Brain pericyte (primary cell): Measurements from ENCODE around the gene JSRP1.

ENCODE experiments used
- DNase-seq: peaks from one replicate; pipeline ENCODE4 v3.0.0-alpha.2; 2012; ENCODE audit warnings: low read depth, low spot score

The JSRP1 gene

DNA sequence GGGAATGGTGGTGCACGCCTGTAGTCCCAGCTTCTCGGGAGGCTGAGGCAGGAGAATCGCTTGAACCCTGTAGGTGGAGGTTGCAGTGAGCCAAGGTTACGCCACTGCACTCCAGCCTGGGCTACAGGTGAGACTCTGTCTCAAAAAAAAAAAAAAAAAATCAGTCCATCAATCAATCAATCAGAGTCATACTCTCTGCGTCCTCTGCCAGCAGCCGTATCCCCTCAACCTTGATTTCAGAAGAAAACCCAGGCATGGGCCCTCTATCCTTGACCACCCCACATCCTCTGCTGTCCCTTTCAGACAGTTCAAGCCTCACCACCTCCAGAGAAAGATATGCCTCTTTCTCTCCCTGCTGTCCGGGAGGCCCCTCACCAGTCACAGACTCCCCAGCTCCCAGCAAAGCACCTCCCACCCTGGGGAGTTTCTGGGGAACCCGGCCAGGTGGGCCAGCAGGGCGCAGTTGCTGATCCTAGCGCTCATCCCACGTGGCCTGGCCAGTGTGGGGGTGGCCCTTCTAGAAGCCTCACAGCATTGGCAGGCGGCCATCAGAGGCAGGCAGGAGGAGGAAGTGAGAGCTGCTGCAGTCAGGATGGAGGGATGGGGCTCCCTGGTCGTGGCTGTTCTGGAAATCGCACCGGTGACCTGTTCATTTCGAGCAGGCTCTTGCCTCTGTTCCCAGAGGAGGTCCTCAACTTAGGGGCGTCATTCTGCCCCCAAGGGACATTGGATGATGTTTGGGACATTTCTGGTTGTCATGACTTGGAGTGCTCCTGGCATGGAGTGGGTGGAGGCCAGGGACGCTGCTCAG is 10.2 kb upstream of the JSRP1 start:
- DNase-seq: no peak

DNA sequence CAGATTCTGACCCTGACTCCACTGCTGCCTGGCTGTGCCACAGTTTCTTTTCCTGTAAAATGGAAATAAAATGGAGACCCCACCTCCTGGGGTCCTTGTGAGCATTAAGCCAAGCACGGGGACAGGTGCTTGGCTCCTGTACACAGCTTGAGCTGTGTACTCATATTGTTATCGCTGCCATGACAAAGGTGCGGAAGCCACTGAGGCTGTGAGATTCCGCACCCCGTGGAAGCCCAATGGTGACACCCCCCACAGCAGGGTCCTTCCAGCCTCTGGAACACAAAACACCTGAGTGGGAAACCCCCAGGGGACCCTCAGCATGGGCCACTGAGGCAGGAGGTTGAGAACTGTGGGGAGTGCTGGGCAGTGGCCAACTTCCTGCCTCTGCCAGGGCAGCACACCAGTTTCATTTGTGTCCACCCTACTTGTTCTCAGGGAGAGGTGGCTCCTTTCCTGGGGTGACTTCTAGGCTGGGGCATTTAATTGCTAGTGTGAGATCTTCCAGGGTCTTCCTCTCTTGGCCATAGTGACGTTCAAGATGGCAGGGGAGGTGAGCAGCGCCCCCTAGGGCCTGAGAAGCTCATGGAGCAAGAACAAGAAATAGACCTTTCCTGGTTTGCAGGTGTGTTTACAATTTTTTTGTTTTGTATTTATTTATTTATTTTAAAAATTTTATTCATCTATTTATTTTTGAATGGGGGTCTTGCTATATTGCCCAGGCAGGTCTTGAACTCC is 5.4 kb upstream of the JSRP1 start:
- DNase-seq: no peak

DNA sequence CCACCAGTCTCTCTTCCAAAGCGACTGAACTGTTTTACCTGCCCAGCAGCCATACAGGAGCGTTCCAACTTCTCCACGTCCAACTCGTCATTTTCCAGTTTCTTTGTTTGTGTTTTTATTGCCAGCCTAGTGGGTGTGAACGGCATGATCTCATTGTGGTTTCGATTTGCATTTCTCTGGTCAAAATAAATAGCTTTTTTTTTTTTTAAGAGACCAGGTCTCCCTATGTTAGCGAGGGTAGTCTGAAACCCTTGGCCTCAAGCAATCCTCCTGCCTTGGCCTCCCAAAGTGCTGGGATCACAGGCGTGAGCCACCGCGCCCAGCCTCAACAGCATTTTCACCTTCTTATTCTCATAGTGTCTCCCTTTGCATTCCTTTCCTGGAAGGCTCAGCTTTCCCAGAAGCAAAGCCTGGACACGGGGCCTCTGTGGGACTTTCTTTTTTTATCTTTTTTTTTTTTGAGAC is 4.2 kb upstream of the JSRP1 start:
- DNase-seq: no peak

DNA sequence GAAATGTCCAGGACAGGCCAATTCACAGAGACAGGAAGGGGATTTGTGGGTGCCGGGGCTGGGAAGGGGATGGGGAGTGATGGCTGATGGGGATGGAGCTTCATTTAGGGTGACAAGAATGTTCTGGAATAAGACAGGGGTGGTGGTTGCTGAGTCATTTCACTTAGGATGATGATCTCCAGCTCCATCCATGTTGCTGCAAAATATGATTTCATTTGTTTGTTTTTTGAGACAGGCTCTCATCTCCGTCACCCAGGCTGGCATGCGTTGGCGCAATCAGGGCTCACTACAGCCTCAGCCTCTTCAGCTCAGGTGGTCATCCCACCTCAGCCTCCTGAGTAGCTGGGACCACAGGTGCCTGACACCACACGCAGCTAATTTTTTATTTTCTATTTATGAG is 3.1 kb upstream of the JSRP1 start:
- DNase-seq: no peak

DNA sequence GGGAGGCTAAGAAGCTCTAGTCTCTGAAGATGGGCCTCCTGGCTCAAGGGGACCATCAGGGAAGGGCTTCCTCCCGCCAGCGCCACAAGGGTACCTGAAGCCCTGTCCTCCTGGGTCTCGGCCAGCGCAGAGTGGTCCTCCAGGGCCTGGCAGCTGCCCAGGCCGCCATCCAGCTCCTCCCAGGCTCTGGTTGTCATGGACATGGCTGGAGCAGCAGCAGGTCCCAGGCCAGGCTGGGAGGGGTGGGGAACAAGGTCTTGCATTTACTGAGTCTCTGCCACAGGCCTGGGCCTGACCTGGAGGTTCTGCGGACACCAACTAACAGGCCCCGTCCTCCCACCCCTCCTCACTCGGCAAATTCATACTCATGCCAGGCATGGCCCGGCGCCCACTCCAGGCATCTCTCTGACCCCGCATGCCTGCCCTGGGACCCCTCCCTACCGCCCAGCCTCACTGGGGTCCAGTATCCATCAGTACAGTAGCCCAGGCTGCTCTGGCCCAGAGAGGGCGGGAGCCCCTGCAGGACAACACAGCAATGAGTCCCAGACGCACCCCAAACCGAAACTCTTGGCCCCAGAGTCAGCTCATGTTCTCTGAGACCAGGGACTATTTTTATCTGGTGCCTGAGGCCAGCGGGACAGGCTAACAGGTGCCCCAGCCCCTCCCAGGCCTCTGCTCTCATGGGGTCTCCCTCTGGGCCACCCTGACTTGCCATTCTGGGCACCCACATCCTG is 938 bp downstream of the JSRP1 start:
- DNase-seq: no peak

DNA sequence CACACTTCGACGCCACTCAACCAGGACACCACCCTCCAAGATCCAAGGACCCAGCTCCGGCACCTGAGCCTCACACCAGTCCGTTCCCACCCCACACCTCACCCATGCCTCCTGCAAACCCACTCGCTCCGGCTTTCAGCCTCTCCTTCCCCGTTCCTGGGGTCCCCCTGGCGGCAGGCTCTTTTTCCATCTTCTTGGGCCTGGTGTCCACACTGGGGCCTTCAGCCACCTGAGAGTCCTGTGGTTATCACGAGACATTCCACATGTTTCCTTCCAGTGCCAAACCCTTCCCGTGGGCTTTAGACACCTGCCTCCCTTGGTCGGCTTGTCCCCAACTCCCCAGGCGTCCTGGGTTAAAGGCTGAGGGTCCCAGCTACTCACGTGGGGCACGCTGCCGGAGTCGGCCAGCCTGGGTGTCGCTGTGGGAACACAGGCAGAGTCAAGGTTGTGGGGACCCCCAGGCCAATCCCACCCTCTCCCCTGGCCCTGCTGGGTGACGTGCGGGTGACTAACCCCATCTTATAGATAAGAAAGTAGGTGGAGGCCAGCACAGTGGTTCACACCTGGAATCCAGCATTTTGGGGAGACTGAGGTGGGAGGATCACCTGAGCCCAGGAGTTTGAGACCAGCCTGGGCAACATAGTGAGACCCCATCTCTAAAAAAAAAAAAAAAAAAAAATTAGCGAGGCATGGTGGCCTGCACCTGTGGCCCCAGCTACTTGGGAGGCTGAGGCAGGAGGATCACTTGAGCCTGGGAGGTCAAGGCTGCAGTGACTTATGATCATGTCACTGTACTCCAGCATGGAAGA is 1.9 kb downstream of the JSRP1 start:
- no peak for DNase-seq

DNA sequence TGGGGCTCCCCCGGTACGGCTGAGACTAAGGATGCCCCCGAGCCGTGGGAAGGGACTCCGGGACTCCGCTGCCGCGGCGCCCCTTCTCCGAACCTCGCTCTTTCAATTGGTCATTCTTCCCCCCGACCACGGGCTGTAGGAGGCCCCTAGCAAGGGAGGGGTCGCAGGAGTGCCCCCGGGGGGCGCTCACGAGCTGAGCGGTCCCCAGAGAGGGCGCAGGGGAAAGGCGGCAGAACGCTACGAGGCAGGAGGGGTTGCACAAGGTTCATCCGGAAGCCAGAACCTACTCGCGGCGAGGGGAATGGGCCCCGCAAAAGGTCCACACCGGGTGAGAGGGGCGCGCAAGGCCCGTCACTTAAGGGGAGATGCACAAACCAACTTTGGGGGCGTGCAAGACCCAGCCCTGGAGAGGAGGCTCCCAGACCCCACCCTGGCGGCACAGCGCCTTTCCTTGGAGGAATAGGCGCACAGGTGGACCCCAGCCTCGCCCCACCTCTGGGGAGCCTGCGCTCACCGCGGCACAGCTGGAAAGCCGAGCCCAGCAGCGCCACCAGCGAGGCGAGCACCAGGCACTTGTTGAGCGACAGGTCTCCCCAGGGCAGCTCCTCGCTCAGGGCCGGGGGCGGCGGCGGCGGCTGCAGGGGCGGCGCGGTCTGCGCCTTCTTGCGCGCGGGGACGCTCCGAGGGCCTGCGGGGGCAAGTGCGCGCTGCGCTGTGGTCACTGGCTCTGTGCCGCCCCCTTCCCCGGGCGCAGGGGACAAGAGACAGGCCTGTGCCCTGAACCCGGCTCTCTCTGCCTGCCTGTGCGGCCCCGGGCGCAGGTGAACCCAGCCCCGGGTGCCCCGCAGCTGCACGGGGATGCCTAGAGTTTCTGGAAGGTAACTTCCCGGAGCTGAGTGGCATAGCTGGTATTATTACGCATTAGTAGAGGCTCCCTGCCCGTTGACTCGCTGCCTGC is 2.8 kb downstream of the JSRP1 start:
- no peak for DNase-seq

DNA sequence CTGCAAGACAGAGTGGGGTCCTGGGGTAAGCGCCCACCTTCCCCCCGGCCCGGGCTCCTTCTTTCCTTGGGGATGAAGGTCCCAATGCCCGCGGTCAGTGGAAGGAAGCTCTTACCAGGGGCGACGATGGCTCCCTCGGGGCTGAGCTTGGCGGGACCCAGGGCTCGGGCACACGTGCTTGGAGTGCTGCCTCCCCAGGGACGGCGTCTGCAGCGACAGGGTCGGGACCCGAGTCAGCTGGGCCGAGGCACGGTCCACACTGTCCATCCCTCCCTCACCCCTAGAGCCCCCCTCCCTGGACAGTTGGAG is 3.5 kb downstream of the JSRP1 start:
- no peak for DNase-seq

DNA sequence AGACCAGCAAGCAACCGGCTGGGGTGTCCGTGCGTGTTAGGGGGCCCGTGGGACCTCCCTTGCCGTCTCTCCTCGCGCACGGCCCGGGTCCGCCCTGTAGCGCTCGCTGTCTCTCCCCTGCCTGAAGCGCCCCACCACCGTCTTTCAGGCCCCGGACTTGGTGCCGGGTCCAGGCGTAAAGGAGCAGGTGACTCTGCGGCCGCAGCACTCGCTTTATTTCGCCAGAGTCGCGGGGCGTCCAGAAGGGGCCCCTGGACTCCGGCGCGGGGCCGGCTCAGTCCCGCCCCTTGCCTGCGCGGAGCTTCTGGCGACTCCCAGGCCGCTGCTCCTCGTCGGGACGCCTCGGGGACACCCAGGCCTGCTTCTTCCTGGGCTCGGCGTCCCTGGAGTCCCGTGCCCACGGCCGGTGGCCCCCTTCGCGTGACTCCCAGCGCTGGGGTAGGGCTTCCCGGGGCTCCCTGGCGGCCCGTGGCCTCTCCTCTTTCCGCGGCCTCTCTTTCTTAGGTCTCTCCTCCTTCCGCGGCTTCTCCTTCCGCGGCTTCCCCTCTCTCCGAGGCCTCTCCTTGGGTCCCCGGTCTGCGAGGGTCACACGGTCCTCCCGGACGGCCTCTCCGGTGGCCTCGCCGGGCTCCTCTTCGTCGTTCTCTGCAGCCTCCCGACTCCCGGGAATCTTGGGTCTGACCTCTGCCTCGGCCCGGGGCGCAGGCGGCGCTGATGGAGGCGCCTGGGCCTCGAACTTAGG is 4.0 kb downstream of the JSRP1 start:
- DNase-seq: no peak

DNA sequence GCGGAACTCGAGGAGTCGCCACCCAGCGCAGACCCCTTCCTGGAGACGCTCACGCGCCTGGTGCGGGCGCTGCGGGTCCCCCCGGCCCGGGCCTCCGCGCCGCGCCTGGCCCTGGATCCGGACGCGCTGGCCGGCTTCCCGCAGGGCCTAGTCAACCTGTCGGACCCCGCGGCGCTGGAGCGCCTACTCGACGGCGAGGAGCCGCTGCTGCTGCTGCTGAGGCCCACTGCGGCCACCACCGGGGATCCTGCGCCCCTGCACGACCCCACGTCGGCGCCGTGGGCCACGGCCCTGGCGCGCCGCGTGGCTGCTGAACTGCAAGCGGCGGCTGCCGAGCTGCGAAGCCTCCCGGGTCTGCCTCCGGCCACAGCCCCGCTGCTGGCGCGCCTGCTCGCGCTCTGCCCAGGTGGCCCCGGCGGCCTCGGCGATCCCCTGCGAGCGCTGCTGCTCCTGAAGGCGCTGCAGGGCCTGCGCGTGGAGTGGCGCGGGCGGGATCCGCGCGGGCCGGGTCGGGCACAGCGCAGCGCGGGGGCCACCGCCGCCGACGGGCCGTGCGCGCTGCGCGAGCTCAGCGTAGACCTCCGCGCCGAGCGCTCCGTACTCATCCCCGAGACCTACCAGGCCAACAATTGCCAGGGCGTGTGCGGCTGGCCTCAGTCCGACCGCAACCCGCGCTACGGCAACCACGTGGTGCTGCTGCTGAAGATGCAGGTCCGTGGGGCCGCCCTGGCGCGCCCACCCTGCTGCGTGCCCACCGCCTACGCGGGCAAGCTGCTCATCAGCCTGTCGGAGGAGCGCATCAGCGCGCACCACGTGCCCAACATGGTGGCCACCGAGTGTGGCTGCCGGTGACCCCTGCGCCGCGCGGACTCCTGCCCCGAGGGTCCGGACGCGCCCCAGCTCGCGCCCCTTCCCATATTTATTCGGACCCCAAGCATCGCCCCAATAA is 4.8 kb downstream of the JSRP1 start:
- no peak for DNase-seq

DNA sequence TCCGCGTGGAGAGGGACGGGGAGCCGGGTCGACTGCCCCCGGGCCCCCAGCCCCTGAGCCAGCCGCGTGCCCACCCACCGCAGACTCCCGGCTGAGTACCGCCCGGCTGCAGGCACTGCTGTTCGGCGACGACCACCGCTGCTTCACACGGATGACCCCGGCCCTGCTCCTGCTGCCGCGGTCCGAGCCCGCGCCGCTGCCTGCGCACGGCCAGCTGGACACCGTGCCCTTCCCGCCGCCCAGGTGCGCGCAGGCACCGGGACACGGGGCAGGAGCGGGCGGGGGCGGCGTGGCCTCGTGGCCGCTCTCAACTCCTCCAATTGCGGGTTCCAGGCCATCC is 5.5 kb downstream of the JSRP1 start:
- no peak for DNase-seq

DNA sequence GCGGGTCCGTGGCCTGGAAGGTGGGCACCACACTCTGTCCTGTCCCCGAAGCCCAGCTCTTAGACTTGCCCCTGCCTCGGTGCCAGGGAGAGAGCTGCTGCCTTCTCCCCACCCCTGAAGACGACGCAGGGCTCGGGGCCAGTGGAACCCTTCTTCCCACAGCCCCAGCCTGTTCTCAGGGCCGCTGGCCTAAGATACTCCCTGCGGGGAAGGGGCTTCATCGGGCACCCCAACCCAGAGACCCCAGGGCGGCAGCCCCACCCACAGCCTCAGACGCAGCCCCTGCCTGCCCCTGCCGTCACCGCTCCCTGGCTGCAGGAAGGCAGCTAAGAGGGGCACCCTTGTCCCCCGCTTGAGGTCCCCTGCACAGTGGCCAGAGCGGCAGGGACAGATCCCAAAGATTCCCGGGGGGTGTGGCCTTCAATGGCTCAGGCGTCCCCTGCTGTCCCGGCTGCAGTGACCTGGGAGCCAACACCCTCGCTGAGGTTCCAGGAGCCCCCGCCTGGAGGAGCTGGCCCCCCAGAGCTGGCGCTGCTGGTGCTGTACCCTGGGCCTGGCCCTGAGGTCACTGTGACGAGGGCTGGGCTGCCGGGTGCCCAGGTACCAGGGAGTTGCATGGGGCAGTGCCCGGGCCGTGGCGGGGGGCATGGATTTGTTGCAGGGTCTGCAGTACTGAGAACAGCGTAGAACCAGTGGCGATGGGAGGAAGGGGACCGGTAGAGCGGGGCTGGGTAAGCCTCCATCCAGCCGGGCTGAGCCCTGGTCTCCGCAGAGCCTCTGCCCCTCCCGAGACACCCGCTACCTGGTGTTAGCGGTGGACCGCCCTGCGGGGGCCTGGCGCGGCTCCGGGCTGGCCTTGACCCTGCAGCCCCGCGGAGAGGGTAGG is 6.1 kb downstream of the JSRP1 start:
- no peak for DNase-seq

DNA sequence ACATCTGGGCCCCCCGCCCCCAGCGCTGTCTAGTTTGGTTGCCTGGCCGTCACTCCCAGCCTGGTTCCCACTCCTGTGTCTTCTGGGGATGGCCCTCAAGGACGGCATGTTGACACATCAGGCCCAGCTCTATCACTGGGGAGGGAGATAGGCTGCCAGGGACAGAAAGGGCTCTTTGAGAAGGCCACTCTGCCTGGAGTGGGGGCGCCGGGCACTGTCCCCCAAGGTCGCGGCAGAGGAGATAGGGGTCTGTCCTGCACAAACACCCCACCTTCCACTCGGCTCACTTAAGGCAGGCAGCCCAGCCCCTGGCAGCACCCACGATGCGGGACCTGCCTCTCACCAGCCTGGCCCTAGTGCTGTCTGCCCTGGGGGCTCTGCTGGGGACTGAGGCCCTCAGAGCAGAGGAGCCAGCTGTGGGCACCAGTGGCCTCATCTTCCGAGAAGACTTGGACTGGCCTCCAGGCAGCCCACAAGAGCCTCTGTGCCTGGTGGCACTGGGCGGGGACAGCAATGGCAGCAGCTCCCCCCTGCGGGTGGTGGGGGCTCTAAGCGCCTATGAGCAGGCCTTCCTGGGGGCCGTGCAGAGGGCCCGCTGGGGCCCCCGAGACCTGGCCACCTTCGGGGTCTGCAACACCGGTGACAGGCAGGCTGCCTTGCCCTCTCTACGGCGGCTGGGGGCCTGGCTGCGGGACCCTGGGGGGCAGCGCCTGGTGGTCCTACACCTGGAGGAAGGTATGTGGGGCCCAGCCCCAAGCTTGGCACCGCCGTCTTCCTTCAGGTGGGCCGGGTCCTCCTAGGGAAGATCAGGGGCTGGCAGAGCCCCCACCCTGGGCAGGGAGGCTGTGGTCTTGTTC is 7.0 kb downstream of the JSRP1 start, which contains the start of gene AMH:
AMH (plus strand) TSS at position 314 of the 857 bp plus-strand sequence; CDS start at position 324, 10 bp downstream.
- DNase-seq: no peak

DNA sequence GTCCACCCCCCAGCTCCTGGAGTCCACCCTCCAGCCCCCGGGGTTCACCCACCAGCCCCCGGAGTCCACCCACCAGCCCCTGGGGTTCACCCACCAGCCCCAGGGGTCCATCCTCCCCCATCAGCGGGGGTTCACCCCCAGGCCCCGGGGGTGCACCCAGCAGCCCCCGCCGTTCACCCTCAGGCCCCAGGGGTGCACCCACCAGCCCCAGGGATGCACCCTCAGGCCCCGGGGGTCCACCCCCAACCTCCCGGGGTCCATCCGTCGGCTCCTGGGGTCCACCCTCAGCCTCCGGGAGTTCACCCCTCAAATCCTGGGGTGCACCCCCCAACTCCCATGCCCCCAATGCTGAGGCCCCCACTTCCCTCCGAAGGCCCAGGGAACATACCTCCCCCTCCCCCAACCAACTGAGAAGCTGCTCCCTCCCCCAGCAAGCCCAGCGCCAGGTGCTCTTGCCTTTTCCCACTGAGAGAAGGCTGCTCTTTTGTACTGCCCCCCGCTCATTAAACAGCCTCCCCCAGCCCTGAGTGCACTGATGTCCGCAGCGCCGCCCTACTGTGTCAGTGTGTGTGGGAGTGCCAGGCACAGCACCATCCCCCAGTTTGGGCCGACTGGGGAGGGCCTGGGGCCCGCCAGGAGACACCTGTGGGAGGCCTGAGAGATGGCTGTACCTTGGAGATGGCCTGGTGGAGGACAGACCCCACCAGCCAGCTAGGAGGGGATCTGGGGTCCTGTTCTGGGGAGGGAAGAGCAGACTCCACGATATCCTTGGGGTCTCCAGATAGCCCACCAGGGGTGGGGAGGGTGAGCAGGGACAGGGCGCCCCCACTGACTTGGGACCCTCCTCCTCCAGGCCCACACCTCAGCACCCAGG is 7.8 kb downstream of the JSRP1 start:
- no peak for DNase-seq

DNA sequence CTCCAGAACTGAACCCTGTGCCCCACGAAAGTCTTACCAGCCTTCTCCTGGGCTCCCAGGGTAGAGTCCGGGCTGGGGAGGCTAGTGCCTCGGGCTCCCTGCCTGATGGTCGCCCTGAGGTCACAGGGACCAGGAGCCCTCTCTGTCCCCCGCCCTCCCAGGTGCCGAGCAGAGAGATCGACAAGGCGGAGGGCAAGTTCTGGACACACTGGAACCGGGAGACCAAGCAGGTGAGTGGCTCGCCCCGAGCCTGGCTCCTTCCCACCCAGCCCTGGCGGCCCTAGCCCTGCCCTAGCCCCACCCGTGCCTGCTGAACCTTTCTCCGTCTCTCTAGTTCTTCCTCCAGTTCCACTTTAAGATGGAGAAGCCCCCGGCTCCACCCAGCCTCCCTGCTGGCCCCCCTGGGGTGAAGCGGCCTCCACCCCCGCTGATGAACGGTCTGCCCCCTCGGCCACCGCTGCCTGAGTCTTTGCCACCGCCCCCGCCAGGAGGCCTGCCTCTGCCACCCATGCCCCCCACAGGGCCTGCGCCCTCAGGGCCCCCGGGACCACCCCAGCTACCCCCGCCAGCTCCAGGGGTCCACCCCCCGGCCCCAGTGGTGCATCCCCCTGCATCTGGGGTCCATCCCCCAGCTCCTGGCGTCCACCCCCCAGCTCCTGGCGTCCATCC is 8.7 kb downstream of the JSRP1 start:
- no peak for DNase-seq
